Activated naive CD4-positive, alpha-beta T cell treated with Interleukin-2 at 50 U/mL for 16 hours (primary cell): ENCODE data around the gene CCDC157.
"Not testable (repeated sequence)": the region's sequence is repeated elsewhere in the genome, so short reads cannot be mapped to it uniquely, and the experiment has no call there.

ENCODE experiments used
- DNase-seq: peaks from one replicate; pipeline ENCODE4 v3.0.0-alpha.2; 2020

CCDC157 gene

DNA sequence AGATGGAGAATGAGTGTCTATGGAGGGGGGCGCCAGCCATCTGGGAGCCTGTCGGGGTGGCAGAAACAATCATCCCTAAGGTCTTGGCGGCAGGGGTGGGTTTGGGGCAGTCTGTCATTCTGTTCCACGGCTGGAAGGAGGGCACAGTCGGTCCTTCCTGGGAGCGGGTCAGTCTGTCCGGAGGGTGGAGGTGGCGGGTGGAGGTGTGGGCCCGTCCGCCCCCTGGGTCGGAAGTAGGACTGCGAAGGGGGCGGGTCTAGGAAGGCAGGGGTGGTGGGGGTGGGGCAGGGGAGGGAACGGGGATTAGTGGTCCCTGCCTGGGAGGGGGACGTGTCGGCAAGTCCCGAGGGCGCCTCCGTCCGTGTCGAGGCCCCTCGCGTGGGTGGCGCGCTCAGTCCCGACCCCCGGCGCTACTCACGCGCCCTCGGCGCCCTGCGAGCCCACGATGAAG is 30.5 kb upstream of the CCDC157 start:
- DNase-seq: no peak

DNA sequence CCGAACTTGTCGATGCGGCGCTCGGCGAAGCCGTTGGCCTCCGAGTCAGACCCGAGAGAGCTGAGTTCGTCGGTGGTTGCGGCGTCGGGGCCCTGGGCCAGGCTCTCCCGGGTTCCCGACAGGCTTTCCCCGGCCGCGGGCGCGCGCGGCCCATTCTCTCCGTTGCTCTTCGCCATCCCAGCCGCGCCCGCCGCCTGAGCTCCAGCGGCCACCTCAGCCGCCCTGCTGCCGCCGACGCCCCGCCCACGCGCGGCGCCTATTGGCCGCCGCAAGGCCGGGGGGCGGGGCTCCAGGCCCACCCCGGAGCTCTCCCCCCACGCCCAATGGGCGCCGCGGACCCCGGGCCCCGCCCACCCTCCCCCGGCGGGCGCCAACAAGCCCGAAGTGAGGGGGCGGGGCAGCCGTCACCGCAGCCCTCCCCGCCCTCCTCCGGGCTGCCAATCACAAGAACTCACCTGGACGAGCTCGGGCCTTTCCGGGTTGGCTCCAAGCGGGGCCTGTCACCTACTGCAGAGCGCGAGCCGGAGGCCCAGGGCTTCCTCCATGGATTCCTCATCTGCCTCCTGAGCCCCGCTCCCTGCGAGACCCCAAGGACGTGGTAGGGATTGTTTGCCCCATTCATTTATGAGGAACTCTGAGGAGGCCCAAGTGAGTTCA is 30.0 kb upstream of the CCDC157 start, which contains the start of gene TBC1D10A:
Gene TBC1D10A (minus strand): TSS at position 236 of the 657 bp plus-strand sequence. CDS start 60 bp downstream, at position 176.
- DNase-seq: peak; percentile 91

DNA sequence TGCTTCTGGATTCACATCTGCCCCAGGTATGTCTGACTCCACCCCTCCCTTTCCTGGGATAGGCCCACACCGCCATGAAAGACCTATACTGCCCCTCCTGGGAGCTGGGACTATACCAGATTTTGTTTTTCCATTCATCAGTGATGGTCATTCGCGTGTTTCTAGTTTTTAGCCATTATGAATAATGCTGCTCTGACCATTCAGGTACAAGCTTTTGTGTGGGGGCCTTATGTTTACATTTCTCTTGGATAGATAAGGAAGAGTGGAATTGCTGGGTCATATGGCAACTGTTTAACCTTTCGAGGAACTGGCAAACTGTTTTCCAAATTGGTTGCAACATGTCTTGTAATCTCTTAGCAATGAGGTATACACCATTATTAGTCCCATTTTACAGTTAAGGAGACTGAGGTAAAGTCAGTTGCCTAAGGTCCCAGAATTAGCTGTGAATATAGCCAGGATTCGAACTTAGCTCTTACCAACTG is 28.9 kb upstream of the CCDC157 start:
- no peak for DNase-seq

DNA sequence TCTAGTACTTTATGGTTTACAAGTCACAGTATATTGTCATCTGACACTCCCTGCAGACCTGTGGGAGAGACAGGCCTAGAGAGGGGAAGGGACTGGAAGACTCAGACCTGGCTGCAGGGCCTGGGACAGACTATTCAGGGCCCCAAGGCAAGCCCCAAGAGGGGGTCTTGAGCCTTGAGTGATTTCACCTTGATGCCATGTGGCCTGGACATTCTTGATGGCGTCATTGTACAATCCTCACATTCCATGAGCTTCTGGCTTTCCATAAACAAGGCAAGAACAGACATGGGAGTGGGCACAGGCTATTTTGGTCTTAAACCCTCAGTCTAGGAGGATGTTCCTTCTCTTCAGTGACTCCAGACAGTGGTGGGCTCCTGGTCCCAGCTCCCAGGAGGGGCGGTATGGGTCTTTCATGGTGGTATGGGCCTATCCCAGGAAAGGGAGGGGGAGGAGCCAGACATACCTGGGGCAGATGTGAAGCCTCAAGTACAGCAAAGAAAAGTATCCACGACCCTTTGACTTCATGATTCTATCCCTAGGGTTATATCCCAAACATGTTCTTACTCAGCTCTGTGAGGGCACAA is 28.2 kb upstream of the CCDC157 start:
- DNase-seq: no peak

DNA sequence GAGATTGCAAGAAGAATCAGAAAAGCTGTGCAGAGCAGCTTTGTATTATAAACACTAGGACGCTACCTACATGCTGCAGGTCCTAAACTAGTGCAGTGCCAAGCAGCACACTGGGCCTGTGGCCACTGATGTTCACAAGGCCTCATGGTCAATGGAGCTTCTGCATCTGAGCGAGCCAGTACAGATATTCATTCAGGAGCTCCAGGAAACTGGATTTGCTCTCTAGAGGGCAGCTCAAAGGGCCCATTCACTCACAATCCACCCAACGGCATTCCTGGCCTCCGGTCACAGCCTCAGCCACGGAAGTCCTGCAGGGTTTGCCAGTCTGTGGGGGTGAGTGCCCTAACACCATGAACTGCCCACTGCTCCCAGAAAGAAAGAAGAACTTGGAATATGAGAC is 24.3 kb upstream of the CCDC157 start:
- no peak for DNase-seq

DNA sequence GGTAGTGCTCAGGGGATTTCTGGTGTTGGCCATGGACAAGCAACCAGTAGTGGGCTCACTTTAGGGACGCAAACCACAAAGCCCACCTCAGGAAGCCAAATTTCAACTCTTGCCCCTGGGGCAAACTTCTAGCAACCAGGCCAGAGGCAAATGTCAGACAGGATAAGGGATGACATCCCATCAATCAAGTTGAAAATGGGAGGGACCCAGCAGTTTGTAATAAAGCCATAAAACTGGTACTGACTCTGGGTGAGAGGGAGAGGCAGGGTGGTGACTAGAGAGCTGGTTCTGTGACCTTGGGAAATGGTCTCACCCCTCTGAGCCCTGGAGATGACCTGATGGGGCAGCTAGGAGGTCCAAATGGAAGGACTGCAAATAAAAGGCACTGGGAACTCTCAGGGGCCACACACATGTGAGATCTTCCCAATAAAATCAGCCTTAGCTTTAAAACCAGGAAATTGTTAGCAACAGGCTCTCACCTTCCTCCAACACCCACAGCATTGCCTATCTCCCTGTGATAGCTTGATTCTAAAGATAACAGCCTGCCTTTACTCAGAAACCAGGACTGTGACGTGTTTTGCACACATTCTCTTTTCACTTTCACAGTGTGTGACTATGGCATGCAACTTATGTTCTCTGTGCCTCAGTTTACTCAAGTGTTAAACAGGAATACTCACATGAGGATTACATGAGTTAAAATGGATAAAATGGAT is 23.7 kb upstream of the CCDC157 start:
- no peak for DNase-seq

DNA sequence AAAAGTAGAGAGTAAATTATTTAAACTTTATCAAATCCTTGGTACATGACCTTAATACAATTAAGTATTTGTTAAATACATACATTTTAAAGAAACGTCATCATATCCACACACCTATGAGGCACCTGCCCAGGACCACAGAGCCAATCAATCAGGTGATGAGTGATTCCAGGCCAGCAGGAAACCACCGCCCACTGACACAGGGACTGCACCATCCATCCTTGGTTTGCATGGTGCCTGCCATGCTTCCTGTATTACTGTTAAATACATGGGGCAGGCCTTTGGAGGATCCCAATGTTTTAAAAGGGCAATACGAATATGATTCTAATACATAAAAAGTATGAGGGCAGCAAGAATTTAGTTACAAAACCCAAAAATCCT is 23.1 kb upstream of the CCDC157 start:
- no peak for DNase-seq

DNA sequence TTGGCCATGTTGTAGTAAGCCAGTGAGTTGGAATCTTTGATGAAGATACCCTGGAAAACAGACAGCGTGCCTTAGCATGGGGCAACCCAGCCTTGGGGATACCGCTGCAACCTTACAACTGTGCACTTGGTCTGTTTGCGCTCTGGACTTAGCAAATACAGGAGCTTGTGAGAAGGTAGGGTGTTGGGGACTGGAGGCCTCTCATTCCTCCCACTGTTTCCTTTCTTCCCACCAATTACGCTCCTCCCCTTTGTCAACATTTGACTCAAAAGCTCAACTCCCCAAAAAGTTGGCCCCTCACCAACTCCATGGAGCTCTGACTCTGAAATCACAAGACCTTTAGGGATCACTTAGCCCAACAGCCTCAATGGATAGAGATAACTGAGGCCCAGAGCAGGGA is 22.2 kb upstream of the CCDC157 start:
- DNase-seq: no peak

DNA sequence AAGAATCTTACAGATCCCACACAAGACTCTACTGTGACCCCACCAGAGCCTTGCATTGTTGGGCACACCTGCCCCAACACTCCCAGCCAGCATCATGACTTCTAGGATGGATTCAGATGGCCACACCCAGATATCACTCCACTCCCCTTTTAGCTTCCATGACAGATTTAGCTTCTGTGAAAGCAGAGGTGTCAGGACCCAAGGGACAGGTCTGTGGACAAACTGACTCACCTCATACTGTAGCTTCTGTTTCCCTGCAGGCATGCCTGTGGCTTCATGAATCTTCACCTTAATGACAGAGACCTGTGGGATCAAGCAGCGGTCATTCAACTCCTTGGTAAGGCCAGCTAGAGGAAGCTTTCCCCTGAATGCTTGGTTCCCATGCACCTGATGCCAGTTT is 21.6 kb upstream of the CCDC157 start:
- DNase-seq: no peak

DNA sequence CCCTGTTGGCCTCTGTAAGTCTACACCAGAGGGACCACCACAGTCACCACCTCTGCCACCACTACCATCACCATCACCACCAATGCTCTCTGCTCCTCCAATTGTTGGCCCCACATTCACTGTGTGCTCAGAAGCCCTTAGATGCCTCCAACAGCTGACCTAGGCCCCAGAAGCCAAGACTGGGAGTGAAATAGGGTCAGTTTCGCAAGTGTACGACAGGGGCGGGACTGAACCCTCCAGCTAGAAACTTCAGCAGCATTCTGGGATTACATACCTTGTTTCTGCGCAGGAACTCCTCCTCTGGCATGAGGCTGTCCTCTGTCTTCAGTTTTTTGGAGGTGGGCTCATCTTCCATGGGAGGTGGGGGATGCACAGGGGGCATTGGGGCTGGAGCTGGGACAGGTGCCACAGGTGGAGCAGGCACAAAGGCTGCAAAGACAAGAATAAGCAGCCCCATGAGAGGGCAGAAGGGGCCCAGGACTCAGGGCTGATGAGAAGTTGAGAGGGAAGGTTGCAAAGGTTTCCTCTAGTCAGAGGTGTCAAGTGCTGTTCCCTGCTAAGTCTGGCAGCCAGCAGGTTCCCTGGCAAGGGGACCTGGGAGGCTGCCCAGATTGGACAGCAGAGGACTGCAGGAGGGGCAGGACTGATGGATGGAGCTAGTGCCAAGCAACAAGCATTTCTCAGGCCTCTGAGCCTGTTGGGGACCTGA is 19.9 kb upstream of the CCDC157 start:
- DNase-seq: no peak

DNA sequence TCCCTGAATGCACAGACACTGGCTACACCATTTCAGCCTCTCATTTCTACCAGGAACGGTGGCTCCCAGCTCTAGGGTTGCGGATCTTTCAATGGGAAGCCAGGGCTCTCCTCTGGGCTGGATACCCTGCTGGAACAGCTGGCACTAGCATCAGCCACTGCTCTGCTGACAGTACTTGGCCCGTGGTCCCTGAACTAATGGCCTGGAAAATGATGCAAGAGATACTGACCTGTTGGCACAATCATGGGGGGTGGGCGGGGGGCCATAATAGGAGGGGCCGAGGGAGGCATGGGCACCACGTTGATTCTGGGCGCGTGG is 19.4 kb upstream of the CCDC157 start:
- no peak for DNase-seq

DNA sequence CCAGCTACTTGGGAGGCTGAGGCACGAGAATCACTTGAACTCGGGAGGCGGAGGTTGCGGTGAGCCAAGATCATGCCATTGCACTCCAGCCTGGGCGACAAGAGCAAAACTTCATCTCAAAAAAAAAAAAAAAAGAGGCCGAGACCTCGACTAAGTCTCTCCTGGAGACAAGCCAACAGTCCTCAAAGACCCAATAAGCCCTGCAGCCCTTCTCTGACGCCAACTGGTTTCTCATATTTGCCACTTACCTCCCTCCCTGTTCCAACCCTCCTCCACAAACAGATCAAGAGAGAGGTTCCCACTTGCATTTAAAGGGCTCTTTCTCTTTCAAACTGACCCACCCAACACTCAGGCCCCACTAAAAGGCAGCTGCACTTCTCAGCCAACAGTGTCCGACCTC is 18.5 kb upstream of the CCDC157 start:
- not testable (repeated sequence) for DNase-seq

DNA sequence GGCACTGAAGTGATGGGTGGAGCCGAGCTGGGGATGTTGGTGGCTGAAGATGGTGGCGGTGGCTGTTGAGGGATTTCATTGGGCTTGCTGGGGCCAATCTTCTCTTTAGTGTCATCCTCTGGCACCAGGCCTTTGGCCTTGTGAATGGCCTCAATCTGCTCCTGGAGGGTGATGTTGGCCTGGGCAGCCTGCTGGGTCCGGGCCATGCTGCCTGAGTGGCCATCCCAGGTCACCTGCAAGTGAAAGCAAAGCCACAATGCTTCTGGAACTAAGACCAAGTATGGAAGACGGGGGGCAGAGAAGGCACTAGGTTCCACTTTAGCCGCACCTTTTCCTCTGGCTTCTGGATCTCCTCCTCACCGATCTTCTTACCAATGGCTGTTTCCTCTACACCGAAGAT is 18.0 kb upstream of the CCDC157 start:
- no peak for DNase-seq

DNA sequence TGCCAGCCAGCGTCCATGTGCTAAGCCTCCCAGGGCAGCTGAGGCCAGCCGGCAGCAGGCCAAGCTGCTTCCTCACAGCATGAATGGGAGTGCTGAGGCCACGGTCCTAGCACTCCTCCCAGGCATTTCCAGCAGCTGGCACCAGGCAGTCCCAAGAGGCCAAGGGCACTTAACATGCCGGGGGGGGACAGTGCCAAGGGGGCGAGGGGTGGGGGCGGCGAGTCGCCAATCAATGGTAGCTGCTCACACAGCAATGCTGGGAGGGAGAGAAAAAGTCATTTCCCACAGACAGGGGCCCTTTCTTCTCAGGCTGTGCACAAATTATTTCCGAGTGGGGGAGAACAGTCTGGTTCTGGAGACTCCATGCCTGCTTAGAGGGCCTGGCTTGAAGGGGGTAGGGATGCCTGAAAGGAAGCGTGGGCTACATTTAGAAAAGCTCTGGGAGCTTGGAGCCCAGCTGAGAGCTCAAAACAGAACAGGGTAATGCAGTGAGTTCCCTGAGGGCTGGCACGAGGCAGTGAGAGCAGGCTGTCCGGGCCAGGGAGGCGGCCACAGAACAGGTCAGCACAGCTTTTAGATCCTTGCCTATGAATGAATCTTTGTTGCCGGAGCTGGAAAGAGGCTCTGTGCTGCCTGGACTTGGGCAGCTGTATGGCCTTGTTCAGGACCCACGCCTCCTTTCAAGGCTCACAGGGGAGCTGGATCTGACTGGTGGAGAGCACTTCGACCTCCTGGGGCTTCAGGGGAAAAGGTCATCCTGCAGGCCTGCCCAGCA is 15.7 kb upstream of the CCDC157 start:
- DNase-seq: no peak

DNA sequence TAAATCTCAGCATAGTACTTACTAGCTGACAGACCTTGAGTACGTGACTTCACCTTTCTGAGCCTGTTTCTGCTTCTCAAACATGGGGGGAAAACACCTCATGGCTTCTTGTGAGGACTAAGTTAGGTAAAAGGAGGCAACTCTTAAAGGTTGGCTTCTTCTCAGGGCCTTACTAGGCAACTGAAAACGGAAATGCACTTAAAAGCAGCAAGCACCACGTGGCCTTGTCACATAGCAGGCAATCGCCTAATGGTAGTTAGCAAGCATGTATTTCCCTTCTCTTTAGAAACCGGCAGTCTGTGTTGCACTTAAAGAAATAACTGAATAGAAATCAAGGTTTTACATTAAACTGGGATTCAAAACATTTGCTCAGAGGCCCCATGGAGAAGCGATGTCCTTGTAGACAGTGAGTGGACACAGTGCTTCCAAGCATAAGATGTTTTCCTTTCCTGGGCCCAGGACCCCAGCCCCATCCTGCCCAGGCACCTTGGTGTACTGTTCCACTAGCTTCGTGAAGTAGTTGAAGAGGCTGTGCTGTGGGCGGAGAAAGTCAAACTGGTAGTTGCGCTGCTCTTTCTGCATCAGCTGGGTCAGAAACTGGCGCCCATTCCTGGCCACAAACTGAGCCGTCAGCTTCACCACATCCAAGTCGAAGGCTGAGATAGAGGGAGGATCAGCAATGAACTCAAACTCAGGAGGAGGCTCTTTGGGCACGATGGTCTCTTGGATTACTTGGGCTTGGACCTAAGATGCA is 12.2 kb upstream of the CCDC157 start:
- DNase-seq: peak; percentile 58

DNA sequence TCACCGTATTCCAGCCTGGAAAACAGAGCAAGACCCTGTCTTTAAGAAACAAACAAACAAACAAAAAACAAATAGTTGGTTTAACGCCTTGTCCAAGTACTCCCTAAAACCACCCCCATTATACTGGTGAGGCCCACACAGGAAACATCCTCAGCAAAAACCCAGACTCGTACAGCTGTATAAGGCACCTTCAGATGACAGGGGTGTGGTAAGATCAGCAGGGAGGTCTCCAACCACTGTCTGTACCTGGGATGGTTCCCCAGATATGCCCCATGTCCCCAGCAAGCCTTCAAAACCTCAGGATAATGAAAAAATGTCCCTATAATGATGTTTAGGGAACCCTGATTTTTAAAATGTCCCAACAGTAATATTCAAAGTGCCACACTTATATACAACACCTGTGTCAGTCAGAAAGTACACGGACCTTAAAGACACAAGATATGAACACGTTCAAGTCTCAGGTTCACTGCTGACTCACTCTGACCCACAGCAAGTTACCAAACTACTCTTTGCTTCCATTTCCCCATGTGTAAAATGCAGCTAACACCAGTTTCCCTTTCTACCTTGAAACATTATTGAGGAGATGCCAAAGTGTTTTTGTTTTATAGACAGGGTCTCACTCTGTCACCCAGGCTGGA is 9.4 kb upstream of the CCDC157 start:
- no peak for DNase-seq

DNA sequence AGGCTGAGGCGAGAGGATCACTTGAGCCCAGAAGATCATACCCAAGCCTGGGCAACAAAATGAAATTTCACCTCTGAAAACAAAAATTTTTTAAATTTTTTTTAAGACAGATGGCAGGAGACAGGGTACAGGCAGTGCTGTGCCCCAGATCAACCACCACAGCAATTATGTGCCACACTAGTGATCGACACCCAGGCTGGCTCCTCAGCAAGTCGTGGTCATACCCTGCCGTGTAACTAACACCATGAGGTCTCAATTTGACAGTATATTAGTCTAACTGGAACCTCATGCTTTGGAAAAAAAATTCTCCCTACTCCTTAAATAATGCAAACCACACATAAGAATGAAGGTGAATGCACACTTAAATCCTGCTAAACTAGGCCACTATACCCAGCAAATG is 8.4 kb upstream of the CCDC157 start:
- DNase-seq: no peak

DNA sequence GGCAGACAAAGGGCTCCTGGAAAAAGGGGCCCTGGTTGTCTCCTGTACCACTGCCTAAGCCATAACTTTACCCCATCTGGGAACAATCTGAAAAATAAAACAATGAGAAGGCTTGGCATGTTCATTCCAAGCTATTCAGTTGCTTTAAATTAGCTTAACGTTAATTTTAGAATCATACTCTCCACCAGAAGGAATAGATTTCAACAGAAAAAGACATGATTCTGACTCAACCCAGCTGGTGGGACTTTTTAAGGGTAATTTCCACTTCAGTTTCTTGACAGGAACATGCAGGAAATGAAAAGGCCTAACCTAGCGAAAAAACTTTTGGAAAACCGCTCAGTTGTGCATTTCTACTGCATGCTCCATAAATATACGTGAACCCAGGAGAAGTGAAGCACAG is 8.0 kb upstream of the CCDC157 start:
- DNase-seq: no peak

DNA sequence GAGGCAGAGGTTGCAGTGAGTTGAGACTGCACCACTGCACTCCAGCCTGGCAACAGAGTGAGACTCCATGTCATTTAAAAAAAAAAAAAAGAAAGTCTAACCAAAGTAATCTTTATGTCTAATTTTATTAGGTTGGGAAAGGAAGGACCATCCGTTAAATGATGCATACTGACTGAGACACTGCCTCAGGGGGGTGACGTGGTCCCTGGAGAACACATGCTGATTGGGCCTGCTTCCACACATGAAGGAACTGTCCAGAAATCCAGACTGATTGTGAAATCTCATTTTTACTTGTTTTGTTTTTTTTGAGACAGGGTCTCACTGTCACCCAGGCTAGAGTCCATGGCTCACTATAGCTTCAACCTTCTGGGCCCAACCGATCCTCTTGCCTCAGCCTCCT is 5.6 kb upstream of the CCDC157 start:
- no peak for DNase-seq

DNA sequence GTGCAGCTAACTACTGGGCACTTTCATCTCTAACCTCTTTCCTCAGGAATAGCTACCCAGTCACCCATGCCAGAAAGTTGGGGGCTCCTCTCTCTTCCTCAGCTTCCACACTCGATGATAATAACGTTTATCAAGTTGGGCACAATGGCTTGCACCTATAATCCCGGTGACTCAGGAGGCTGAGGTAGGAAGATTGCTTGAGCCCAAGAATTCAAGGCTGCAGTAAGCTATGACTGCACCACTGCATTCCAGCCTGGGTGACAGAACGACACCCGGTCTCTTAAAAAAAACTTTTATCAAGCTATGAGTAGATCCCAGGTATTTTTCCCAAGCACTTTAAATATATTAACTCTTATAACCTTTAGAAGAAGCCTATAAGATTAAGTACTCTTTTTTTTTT is 2.2 kb upstream of the CCDC157 start:
- DNase-seq: no peak

DNA sequence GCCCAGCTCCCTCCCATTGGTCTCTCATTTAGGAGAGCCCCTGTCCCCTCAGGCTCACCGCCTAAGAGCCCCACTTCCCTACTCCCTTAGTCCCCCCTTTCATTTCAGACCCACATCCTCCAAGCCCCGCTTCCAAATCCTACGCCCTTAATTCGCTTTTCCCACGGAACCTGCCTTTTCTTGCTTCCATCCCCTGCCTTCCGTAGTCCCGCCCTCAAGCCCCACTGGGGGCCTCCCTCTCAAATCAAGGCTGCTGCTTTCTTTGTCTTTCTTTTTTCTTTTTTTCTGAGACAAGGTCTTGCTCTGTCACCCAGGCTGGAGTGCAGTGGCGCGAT is 396 bp downstream of the CCDC157 start:
- DNase-seq: no peak
